SK-N-SH treated with all-trans-retinoic acid at 6 μM for 48 hours (cell line): ENCODE data around the gene AGPAT1.

ENCODE experiments used
- ATAC-seq: fragments of 200-7000 bp; cut with Tn5 transposase; 3 replicates; pipeline ENCODE4 v1.9.1; 2020; ENCODE audit warnings: mild to moderate bottlenecking, moderate library complexity
- ARNTL ChIP-seq: fragments of 450-650 bp; formaldehyde crosslinking; IDR thresholded peaks from 2 replicates; pipeline ENCODE4 v1.5.0; 2020; ENCODE audit warnings: low read depth, mild to moderate bottlenecking, moderate library complexity, borderline replicate concordance
- BACH2 ChIP-seq: fragments of 250-450 bp; sonication (Bioruptor Pico); IDR thresholded peaks from 2 replicates; pipeline ENCODE4 v1.9.0; 2021; ENCODE audit warnings: mild to moderate bottlenecking, borderline replicate concordance
- CSDC2 ChIP-seq: fragments of 250-450 bp; sonication (Bioruptor Pico); IDR thresholded peaks from 2 replicates; pipeline ENCODE4 v1.5.0; 2020; ENCODE audit warnings: mild to moderate bottlenecking, moderate library complexity
- ESRRG ChIP-seq: fragments of 250-450 bp; sonication (Bioruptor Pico); IDR thresholded peaks from 2 replicates; pipeline ENCODE4 v1.6.1; 2021; ENCODE audit warnings: mild to moderate bottlenecking
- GLIS3 ChIP-seq: fragments of 250-450 bp; sonication (Bioruptor Pico); IDR thresholded peaks from 2 replicates; pipeline ENCODE4 v1.5.0; 2020; ENCODE audit warnings: mild to moderate bottlenecking, moderate library complexity
- ISL1 ChIP-seq: fragments of 250-450 bp; sonication (Bioruptor Pico); IDR thresholded peaks from 2 replicates; pipeline ENCODE4 v2.1.2; 2022; ENCODE audit warnings: mild to moderate bottlenecking, moderate library complexity
- OSR1 ChIP-seq: fragments of 250-450 bp; sonication (Bioruptor Pico); IDR thresholded peaks from 2 replicates; pipeline ENCODE4 v1.8.0; 2022; ENCODE audit warnings: moderate library complexity, mild to moderate bottlenecking, inconsistent platforms
- PPARA ChIP-seq: fragments of 250-450 bp; sonication (Bioruptor Pico); IDR thresholded peaks from 2 replicates; pipeline ENCODE4 v1.5.0; 2020; ENCODE audit warnings: mild to moderate bottlenecking, borderline replicate concordance
- RARB ChIP-seq: fragments of 250-450 bp; sonication (Bioruptor Pico); IDR thresholded peaks from 2 replicates; pipeline ENCODE4 v1.8.0; 2021; ENCODE audit warnings: mild to moderate bottlenecking, moderate library complexity
- SNAI2 ChIP-seq: fragments of 250-450 bp; sonication (Bioruptor Pico); IDR thresholded peaks from 2 replicates; pipeline ENCODE4 v1.5.0; 2020; ENCODE audit warnings: mild to moderate bottlenecking, moderate library complexity
- TCF4 ChIP-seq: fragments of 250-450 bp; sonication (Bioruptor Pico); IDR thresholded peaks from 2 replicates; pipeline ENCODE4 v1.8.0; 2021; ENCODE audit warnings: mild to moderate bottlenecking, moderate library complexity, borderline replicate concordance
- TOX ChIP-seq: fragments of 250-450 bp; sonication (Bioruptor Pico); IDR thresholded peaks from 2 replicates; pipeline ENCODE4 v1.8.0; 2021; ENCODE audit warnings: mild to moderate bottlenecking, moderate library complexity, borderline replicate concordance
- ZC3H10 ChIP-seq: fragments of 250-450 bp; sonication (Bioruptor Pico); IDR thresholded peaks from 2 replicates; pipeline ENCODE4 v1.5.1; 2021; ENCODE audit warnings: mild to moderate bottlenecking, moderate library complexity
- ZFP3 ChIP-seq: fragments of 250-450 bp; sonication (Bioruptor Pico); IDR thresholded peaks from 2 replicates; pipeline ENCODE4 v1.5.0; 2020; ENCODE audit warnings: mild to moderate bottlenecking, moderate library complexity
- ZFP30 ChIP-seq: fragments of 450-650 bp; formaldehyde crosslinking; IDR thresholded peaks from 2 replicates; pipeline ENCODE4 v1.5.0; 2022; ENCODE audit warnings: mild to moderate bottlenecking, moderate library complexity
- ZNF565 ChIP-seq: fragments of 450-650 bp; formaldehyde crosslinking; conservative IDR thresholded peaks from 2 replicates; pipeline ENCODE4 v1.5.0; 2020; ENCODE audit warnings: low read depth, mild to moderate bottlenecking, moderate library complexity
- ZNF70 ChIP-seq: fragments of 450-650 bp; formaldehyde crosslinking; IDR thresholded peaks from 2 replicates; pipeline ENCODE4 v1.5.0; 2020; ENCODE audit warnings: mild to moderate bottlenecking, moderate library complexity
- ZNF8 ChIP-seq: fragments of 450-650 bp; formaldehyde crosslinking; IDR thresholded peaks from 2 replicates; pipeline ENCODE4 v1.5.0; 2020; ENCODE audit warnings: mild to moderate bottlenecking, moderate library complexity
- TF ChIP-seq, protein P1 (sequence below): fragments of 250-450 bp; sonication (Bioruptor Pico); IDR thresholded peaks from 2 replicates; pipeline ENCODE4 v1.5.1; 2020; ENCODE audit warnings: low read depth, mild to moderate bottlenecking, moderate library complexity
- TF ChIP-seq, protein P2 (sequence below): fragments of 250-450 bp; sonication (Bioruptor Pico); IDR thresholded peaks from 2 replicates; pipeline ENCODE4 v1.5.0; 2020; ENCODE audit warnings: mild to moderate bottlenecking, moderate library complexity
- TF ChIP-seq, protein P3 (sequence below): fragments of 250-450 bp; sonication (Bioruptor Pico); IDR thresholded peaks from 2 replicates; pipeline ENCODE4 v1.5.1; 2021; ENCODE audit warnings: mild to moderate bottlenecking, moderate library complexity
- TF ChIP-seq, protein P4 (sequence below): fragments of 250-450 bp; sonication (Bioruptor Pico); IDR thresholded peaks from 2 replicates; pipeline ENCODE4 v1.8.0; 2021; ENCODE audit warnings: low read depth, mild to moderate bottlenecking, moderate library complexity, borderline replicate concordance

Gene AGPAT1

DNA sequence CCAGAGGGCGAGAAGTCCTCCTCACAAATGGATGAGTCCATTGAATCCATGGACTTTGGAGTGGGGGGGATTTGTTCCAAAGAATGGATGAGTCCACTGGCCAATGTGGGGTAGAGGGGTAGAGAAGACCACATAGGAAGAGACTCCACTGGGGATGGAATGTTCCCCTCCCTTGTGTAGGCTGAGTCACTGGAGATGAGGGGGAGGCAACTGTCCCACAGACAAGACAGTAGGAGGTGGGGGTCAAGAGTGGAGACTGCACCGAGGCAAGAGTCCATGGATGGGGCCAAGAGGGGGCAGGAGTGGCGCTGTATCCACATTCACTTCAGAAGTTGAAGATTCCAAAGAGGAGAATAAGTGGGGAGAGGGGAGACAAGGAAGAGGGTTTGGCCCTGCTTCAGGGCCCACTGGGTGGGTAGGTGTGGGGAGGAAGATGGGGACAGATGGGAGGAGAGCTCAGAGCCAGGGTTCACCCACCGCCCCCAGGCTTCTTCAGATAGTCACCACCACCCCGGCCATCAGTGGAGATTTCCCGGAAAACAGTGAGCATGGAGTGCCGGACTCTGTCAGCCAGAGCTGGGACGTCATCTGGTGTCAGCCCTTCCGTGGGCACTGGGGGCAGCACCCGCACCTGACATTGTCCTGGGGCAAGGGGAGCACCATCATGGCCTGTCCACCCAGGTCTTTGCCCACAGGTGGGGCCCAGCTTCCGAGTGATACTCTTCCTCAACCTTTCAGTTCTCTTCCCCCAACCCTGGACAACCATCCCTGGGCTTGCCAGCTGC is 6.9 kb downstream of the AGPAT1 start:
- TF ChIP-seq ISL1 (CRISPR knock-in tag) (no peak), PPARA (CRISPR knock-in tag) (no peak), ARNTL (CRISPR knock-in tag) (no peak), ZNF70 (CRISPR knock-in tag) (no peak), ESRRG (CRISPR knock-in tag) (no peak), BACH2 (CRISPR knock-in tag) (no peak)
- 0 out of 3 replicates have a peak, but pooled peaks have one; percentile 11 for ATAC-seq

DNA sequence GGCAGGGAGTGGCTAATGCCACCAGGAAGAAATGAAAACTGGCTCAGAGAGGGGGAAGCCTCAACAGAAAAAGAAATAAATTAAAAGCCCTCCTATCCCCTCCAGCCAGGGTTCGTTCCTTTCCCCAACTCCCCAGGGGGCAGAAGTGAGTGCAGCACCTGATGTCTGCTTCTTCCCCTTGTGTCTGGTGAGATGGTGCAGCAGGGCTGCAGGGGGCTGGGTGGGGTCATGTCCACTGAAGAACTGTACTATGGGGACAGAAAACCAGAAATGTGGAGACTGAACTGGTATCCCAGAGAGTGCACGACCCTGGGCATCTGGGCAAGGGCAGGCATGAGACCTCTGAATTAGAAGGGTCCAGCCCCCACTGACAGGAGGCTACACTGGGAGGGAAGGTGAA is 7.5 kb downstream of the AGPAT1 start:
- no peak for ATAC-seq
- no peak for TF ChIP-seq ZNF565 (CRISPR knock-in tag)
- no peak for TF ChIP-seq PPARA (CRISPR knock-in tag)
- TF ChIP-seq RARB (CRISPR knock-in tag), result no peak
- TF ChIP-seq, protein P1, sequence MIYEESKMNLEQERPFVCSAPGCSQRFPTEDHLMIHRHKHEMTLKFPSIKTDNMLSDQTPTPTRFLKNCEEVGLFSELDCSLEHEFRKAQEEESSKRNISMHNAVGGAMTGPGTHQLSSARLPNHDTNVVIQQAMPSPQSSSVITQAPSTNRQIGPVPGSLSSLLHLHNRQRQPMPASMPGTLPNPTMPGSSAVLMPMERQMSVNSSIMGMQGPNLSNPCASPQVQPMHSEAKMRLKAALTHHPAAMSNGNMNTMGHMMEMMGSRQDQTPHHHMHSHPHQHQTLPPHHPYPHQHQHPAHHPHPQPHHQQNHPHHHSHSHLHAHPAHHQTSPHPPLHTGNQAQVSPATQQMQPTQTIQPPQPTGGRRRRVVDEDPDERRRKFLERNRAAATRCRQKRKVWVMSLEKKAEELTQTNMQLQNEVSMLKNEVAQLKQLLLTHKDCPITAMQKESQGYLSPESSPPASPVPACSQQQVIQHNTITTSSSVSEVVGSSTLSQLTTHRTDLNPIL, result no peak
- TF ChIP-seq ZC3H10 (CRISPR knock-in tag), result no peak
- no peak for TF ChIP-seq ARNTL (CRISPR knock-in tag)
- no peak for TF ChIP-seq TOX

DNA sequence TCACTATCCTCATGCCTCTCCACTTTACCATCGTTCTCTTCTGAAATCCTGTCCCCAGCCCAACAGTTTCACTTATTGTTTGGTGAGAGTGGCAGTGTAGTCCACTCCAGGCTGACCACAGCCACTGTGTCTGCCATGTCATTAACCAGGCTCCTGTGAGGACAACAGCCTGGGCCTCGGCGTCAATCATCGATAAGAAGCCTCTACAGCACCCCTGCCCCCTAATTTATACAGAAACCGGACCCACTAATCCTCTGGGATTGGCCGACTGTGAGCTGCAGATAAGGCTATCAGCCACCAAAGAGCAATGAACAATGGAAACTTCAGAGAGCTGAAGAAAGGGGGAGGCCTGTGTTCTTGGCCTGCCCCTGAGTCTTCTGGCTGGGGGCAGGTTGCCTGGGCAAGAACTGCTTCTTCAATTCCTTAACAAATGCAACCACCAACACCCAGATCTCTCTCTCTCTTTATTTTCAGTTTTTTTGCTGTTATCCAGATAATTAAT is 8.1 kb downstream of the AGPAT1 start:
- ATAC-seq, result no peak
- TF ChIP-seq, protein P2, sequence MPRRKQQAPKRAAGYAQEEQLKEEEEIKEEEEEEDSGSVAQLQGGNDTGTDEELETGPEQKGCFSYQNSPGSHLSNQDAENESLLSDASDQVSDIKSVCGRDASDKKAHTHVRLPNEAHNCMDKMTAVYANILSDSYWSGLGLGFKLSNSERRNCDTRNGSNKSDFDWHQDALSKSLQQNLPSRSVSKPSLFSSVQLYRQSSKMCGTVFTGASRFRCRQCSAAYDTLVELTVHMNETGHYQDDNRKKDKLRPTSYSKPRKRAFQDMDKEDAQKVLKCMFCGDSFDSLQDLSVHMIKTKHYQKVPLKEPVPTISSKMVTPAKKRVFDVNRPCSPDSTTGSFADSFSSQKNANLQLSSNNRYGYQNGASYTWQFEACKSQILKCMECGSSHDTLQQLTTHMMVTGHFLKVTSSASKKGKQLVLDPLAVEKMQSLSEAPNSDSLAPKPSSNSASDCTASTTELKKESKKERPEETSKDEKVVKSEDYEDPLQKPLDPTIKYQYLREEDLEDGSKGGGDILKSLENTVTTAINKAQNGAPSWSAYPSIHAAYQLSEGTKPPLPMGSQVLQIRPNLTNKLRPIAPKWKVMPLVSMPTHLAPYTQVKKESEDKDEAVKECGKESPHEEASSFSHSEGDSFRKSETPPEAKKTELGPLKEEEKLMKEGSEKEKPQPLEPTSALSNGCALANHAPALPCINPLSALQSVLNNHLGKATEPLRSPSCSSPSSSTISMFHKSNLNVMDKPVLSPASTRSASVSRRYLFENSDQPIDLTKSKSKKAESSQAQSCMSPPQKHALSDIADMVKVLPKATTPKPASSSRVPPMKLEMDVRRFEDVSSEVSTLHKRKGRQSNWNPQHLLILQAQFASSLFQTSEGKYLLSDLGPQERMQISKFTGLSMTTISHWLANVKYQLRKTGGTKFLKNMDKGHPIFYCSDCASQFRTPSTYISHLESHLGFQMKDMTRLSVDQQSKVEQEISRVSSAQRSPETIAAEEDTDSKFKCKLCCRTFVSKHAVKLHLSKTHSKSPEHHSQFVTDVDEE (CRISPR knock-in tag), result no peak
- TF ChIP-seq, protein P3, sequence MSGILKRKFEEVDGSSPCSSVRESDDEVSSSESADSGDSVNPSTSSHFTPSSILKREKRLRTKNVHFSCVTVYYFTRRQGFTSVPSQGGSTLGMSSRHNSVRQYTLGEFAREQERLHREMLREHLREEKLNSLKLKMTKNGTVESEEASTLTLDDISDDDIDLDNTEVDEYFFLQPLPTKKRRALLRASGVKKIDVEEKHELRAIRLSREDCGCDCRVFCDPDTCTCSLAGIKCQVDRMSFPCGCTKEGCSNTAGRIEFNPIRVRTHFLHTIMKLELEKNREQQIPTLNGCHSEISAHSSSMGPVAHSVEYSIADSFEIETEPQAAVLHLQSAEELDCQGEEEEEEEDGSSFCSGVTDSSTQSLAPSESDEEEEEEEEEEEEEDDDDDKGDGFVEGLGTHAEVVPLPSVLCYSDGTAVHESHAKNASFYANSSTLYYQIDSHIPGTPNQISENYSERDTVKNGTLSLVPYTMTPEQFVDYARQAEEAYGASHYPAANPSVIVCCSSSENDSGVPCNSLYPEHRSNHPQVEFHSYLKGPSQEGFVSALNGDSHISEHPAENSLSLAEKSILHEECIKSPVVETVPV (CRISPR knock-in tag), result no peak
- TF ChIP-seq, protein P1, result no peak
- TF ChIP-seq ZNF565 (CRISPR knock-in tag) (no peak), TOX (no peak), GLIS3 (CRISPR knock-in tag) (no peak), SNAI2 (no peak), PPARA (CRISPR knock-in tag) (no peak), CSDC2 (CRISPR knock-in tag) (no peak), TCF4 (no peak), RARB (CRISPR knock-in tag) (no peak), ZFP3 (no peak), ARNTL (CRISPR knock-in tag) (no peak), ZC3H10 (CRISPR knock-in tag) (no peak), OSR1 (CRISPR knock-in tag) (no peak), ZNF8 (CRISPR knock-in tag) (no peak), ZFP30 (no peak), ESRRG (CRISPR knock-in tag) (no peak), ISL1 (CRISPR knock-in tag) (no peak)
- TF ChIP-seq, protein P4, sequence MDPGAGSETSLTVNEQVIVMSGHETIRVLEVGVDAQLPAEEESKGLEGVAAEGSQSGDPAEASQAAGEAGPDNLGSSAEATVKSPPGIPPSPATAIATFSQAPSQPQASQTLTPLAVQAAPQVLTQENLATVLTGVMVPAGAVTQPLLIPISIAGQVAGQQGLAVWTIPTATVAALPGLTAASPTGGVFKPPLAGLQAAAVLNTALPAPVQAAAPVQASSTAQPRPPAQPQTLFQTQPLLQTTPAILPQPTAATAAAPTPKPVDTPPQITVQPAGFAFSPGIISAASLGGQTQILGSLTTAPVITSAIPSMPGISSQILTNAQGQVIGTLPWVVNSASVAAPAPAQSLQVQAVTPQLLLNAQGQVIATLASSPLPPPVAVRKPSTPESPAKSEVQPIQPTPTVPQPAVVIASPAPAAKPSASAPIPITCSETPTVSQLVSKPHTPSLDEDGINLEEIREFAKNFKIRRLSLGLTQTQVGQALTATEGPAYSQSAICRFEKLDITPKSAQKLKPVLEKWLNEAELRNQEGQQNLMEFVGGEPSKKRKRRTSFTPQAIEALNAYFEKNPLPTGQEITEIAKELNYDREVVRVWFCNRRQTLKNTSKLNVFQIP (CRISPR knock-in tag), result no peak
